DOHH2 (cell line): ENCODE measurements around the gene DYNC1I1.

Experiments used
- H3F3A ChIP-seq: fragments of 200-600 bp; sonication (generic), shearing (Covaris generic); 2 replicates; pipeline ENCODE4 v1.6.0; 2016; ENCODE audit warnings: antibody characterized with exemption, mild to moderate bottlenecking; ENCODE audit not compliant: control insufficient read depth, insufficient read depth
- H3K27ac ChIP-seq: fragments of 200-600 bp; sonication (generic); 2 replicates; pipeline ENCODE4 v1.5.1; 2014; ENCODE audit warnings: low read depth, mild to moderate bottlenecking, low read length, moderate library complexity
- H3K27me3 ChIP-seq: fragments of 200-600 bp; sonication (generic); 2 replicates; pipeline ENCODE4 v1.6.1; 2014; ENCODE audit warnings: mild to moderate bottlenecking, low read length, mixed read lengths; ENCODE audit not compliant: control insufficient read depth
- H3K36me3 ChIP-seq: fragments of 200-600 bp; sonication (generic); 2 replicates; pipeline ENCODE4 v1.6.1; 2014; ENCODE audit warnings: mild to moderate bottlenecking, low read length, moderate library complexity, mixed read lengths; ENCODE audit not compliant: control insufficient read depth
- H3K4me1 ChIP-seq: fragments of 200-600 bp; sonication (generic); 2 replicates; pipeline ENCODE4 v1.6.1; 2014; ENCODE audit warnings: mild to moderate bottlenecking, low read length, mixed read lengths; ENCODE audit not compliant: control insufficient read depth
- H3K4me2 ChIP-seq: fragments of 200-600 bp; sonication (generic); 2 replicates; pipeline ENCODE4 v1.6.0; 2014; ENCODE audit warnings: mild to moderate bottlenecking, low read length, moderate library complexity
- H3K4me3 ChIP-seq: fragments of 200-600 bp; sonication (generic); 2 replicates; pipeline ENCODE4 v1.5.1; 2014; ENCODE audit warnings: mild to moderate bottlenecking, low read length, mixed read lengths
- H3K79me2 ChIP-seq: fragments of 200-600 bp; sonication (generic); 2 replicates; pipeline ENCODE4 v1.6.1; 2014; ENCODE audit warnings: mild to moderate bottlenecking, low read length, mixed read lengths; ENCODE audit not compliant: control insufficient read depth
- H3K9me2 ChIP-seq: fragments of 200-600 bp; sonication (generic); replicated peaks from 2 replicates; pipeline ENCODE4 v1.6.1; 2014; ENCODE audit warnings: mild to moderate bottlenecking, low read length, mixed read lengths; ENCODE audit not compliant: control insufficient read depth
- H3K9me3 ChIP-seq: fragments of 200-600 bp; sonication (generic); 2 replicates; pipeline ENCODE4 v1.6.1; 2014; ENCODE audit warnings: antibody characterized with exemption, low read length, mixed read lengths; ENCODE audit not compliant: control insufficient read depth, insufficient read depth
- H4K20me1 ChIP-seq: fragments of 200-600 bp; sonication (generic); 2 replicates; pipeline ENCODE4 v1.6.0; 2014; ENCODE audit warnings: low read depth, mild to moderate bottlenecking, antibody characterized with exemption, low read length, moderate library complexity; ENCODE audit not compliant: control insufficient read depth, insufficient read depth
- CTCF ChIP-seq: fragments of 200-600 bp; sonication (generic); IDR thresholded peaks from one replicate; pipeline ENCODE4 v1.5.1; 2014; ENCODE audit warnings: antibody characterized with exemption, mild to moderate bottlenecking, low read depth, low read length; ENCODE audit not compliant: poor library complexity, severe bottlenecking
- EZH2phosphoT487 ChIP-seq: fragments of 200-600 bp; sonication (generic); IDR thresholded peaks from 2 replicates; pipeline ENCODE4 v1.6.1; 2017; ENCODE audit warnings: borderline replicate concordance, mild to moderate bottlenecking, antibody characterized with exemption, low read length, moderate library complexity, mixed read lengths

The DYNC1I1 gene

GRCh38 chr7:95784796-95785195 lies 12.4 kb downstream of the DYNC1I1 start:
- Histone ChIP-seq H3F3A (no peaks in the 10 kb centered on the region), H3K9me3 (no peaks in the 10 kb centered on the region), H3K4me2 (no peak overlapping the region), H3K27me3 (no peaks in the 10 kb centered on the region), H3K4me1 (no peaks in the 10 kb centered on the region), H3K79me2 (no peaks in the 10 kb centered on the region), H3K27ac (no peak overlapping the region), H3K9me2 (no peaks in the 10 kb centered on the region; the same call in 1 of the 2 replicates), H3K4me3 (no peak overlapping the region), H4K20me1 (no peaks in the 10 kb centered on the region), H3K36me3 (no peaks in the 10 kb centered on the region)
- TF ChIP-seq CTCF (no peak), EZH2phosphoT487 (no peak)

GRCh38 chr7:95788258-95788657 lies 15.9 kb downstream of the DYNC1I1 start:
- no peaks in the 10 kb centered on the region; the same call in 1 of the 2 replicates for H3K9me2 ChIP-seq
- H3K4me1 ChIP-seq, result no peaks in the 10 kb centered on the region
- H3K9me3 ChIP-seq, result no peaks in the 10 kb centered on the region
- H3K27me3 ChIP-seq, result no peaks in the 10 kb centered on the region
- H3F3A ChIP-seq, result no peaks in the 10 kb centered on the region
- no peak overlapping the region for H3K4me3 ChIP-seq
- TF ChIP-seq EZH2phosphoT487 (no peak), CTCF (no peak)
- H3K4me2 ChIP-seq, result no peak overlapping the region
- no peaks in the 10 kb centered on the region for H3K36me3 ChIP-seq
- no peaks in the 10 kb centered on the region for H4K20me1 ChIP-seq
- H3K79me2 ChIP-seq, result no peaks in the 10 kb centered on the region
- no peak overlapping the region for H3K27ac ChIP-seq

GRCh38 chr7:95788884-95789283 lies 16.5 kb downstream of the DYNC1I1 start:
- Histone ChIP-seq H3F3A (no peaks in the 10 kb centered on the region), H3K4me3 (no peak overlapping the region), H4K20me1 (no peaks in the 10 kb centered on the region), H3K27ac (no peak overlapping the region), H3K36me3 (no peaks in the 10 kb centered on the region), H3K4me2 (no peak overlapping the region), H3K79me2 (no peaks in the 10 kb centered on the region), H3K9me2 (no peaks in the 10 kb centered on the region; the same call in 1 of the 2 replicates), H3K27me3 (no peaks in the 10 kb centered on the region), H3K4me1 (no peaks in the 10 kb centered on the region), H3K9me3 (no peaks in the 10 kb centered on the region)
- TF ChIP-seq EZH2phosphoT487, result no peak
- no peak for TF ChIP-seq CTCF

- H3F3A ChIP-seq, result no peaks in the 10 kb centered on the region
- H4K20me1 ChIP-seq, result no peaks in the 10 kb centered on the region
- no peaks in the 10 kb centered on the region for H3K4me1 ChIP-seq
- H3K79me2 ChIP-seq, result no peaks in the 10 kb centered on the region
- no peak overlapping the region for H3K4me2 ChIP-seq
- H3K9me3 ChIP-seq, result 0 out of 2 replicates have a peak, but pooled peaks cover 3% of the 10 kb centered on the region
- H3K4me3 ChIP-seq, result no peak overlapping the region
- no peaks in the 10 kb centered on the region for H3K36me3 ChIP-seq
- no peaks in the 10 kb centered on the region for H3K9me2 ChIP-seq
- no peak overlapping the region for H3K27ac ChIP-seq
- H3K27me3 ChIP-seq, result no peaks in the 10 kb centered on the region
- no peak for TF ChIP-seq CTCF
- TF ChIP-seq EZH2phosphoT487, result no peak
Observed at GRCh38 chr7:95793658-95794057, 21.3 kb downstream of the DYNC1I1 start.
